Hippocampal formation (tissue), 2 donors: ENCODE measurements around the gene ZNF688.
"Not testable (repeated sequence)": the region's sequence is repeated elsewhere in the genome, so short reads cannot be mapped to it uniquely, and the experiment has no call there.

ENCODE experiments used
- DNase-seq, 2 donors: peaks; one replicate each; lab custom pipeline; 2025; lab: John Stamatoyannopoulos, UW

ZNF688 gene

DNA sequence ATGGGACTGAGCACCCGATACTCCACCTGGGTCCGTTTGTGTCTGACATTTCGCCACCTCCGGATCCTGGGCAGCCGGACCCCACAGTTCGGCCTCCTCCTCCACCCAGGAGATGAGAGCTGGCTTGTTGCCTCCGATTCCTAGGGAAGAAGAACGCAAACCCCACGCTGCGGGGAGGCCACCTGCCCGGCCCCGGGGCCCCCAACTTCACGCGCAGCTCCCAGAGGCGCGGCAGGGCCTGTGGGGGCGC, 13.9 kb downstream of the ZNF688 start:
- no peak for DNase-seq

DNA sequence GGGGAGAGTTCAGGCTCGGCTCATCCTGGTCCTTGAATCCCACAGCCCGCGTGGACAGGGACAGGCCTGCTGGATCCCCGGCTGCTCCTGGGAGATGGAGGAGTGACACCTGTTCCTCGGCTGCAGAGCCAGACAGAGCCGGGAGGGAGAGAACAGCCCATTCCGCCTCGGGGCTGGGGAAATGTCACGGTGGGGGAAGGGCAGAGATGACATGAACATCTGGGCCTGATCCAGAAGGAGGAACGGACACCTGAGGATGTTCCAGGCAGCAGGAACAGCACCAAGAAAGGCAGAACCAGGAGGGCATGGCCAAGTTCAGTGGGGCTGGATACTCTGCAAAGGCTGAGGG, 15.4 kb downstream of the ZNF688 start:
- DNase-seq: no peak

DNA sequence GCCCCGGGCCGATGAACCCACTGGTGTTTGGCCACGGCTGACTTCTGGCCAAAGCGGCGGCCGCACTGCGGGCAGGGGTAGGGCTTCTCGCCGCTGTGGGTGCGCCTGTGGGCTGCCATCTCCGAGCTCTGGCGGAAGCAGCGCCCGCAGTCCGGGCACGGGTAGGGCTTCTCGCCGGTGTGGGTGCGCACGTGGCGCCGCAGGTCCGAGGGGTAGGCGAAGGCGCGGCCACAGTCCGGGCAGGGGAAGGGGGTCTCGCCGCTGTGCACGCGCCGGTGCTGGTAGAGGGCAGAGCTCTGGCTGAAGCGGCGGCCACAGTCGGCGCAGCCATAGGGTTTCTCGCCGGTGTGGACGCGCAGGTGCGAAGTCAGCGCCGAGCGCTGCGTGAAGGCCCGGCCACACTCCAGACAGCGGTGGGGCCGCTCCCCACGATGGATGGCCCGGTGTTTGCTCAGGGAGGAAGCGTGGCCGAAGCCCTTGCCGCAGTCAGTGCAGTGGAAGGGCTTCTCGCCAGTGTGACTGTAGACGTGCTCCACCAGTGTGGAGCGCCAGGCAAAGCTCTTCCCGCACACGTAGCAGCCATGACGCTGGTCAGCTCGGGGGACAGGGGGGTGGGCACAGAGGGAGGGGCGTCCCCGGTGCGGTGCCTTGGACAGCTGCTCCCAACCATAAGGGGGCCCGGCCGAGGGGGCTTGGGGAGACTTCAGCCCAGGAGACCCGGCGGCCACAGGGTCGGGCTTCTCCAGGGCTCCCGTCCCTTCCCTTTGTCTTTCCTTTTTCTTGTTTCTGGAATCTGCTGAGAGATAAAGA, 16.0 kb downstream of the ZNF688 start:
- no peak for DNase-seq

DNA sequence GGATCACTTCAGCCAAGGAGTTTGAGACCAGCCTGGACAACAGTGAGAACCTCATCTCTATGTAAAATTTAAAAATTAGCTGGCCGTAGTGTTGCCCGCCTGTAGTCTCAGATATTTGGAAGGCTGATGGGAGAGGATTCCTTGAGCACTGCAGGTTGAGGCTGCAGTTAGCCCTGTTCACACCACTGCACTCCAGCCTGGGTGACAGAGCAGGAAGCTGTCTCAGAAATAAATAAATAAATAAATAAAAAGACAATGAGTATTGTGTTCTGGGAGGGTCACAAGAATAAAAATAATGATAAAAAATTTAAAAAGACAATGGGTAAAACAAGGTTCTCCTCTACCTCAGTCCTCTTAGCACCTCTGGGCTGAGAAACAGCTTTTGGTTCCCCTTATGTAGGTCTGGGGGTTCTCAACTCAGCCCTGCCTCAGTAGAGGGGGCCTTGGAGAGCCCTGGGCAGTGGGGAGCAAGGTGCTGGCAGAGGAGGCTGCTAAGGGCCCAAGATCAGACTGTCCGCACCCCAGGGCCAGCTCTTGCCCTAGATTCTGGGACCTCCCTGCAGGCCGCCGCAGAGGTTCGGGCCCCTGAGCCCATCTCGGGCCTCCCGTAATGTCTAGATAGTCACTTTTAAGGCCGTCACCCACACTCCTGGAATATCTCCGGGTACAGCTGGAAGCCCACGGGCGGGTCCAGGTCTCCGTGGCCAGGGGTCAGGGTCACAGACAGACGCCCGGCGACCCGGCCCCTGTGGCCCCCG, 16.8 kb downstream of the ZNF688 start:
- no peak for DNase-seq

DNA sequence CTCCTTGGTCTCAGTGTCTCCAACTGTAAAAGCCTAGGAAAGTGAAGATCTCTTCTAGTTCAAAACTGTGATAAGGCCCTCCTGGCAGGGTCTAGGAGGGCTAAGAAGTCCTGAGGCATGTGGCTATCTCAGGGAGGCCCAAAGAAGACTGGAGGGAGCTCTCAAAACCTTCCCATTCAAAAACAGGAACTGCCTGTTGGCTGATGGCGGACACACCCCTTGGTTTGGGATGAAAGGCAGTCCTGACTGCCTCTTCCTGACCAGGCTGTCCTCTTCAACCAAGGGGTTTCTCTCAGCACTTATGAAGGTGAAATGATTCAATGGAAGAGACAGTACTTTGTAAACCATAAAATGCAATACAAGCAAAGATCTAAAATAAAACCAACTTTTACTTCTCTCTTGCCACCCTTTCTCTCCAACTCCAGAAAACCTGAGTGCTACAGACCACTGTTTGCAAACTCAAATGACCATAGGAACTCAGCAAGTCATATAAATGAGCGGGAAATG, 18.1 kb downstream of the ZNF688 start:
- DNase-seq: no peak

DNA sequence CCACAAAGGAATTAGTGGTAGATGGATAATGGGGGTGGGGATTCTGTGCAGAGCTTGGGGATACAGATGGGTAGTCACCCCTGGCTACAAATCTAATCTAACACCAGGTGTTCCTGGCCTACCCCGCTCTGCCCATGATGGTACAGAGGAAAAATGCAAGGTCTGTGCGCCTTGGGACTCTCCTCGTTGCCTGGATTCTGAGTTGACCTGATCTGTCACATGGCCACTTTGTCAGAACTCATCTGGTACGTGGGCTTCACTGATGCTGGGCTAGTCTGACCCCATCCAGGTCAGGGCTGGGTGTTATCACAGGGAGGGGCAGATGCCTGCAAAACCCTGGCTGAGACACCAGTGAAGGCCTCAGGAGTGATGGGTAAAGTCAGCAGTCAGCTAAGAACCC, 18.6 kb downstream of the ZNF688 start:
- no peak for DNase-seq

DNA sequence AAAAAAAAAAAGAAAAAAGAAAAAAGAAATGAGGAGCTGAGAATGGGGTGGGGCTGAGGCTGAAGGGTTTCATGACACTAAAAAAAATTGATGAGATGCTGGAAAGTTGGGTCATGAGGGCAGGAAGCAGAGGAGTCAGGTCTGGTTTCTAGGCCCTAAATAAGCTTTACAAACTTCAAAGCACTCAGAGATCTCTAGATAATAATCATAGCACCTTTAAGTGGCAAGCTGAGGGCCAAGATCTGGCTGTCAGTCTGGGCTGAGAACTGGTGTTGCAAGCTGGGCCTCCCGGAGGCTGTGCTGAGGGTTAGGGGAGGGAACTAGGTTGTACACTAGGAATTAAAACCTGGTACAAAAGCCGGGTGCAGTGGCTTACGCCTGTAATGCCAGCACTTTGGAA, 19.7 kb downstream of the ZNF688 start:
- no peak for DNase-seq

DNA sequence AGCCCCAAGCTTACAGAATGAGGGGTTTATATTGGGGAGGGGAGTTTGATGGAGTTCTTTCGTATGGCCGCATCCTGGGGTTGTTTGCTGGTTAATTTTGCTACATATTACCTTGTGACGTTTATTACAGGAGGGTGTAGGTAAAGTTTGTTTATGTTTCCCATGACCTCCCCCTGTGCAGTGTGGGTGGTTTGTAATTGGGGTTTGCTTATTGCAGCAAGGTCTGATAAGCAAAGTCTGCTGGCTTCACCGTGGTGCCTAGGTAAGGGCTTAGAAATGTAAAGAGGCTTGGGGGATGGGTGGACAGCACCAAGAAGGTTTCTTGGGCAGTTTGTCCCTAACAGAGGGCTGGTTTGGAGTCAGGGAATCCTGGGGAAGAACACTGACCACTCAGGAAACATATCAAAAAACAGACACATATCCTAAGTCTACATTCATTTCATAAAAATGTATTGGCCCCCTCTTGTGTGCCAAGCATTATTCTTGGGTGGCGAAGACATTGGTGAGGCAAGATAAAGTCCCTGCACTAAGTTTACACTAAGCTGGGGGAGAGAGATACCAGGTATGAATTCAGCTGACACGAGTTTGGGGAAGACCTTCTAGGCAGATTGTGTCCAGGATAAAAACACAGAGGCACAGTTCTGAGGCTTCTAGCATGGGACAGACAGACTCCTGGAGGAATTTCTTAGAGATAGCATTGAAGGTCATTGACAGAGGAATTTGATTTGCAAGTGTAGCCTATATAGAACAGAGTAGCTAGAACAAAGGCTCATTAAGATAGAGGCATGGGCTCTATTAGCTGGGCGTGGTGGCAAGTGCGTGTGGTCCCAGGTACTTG, 22.9 kb downstream of the ZNF688 start:
- DNase-seq: no peak

DNA sequence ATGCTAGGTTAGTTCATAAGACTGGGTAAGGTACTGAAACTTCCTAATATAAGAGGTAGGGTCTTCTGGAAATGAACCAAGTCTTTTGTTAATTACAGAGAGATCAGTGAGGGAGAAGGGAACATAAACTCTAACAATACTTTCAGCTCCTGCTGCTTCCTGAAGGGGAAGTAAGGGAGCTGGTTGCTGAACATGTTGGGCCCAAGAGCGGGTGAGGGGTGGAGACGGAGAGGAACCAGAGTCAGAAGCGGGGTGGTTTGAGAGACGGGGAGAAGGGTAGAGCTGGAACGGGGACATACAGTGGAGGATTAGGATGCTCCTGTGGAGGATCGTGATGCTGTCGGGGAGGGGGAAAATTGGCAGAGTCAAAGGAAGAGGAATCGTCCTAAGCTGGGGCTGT, 25.4 kb downstream of the ZNF688 start:
- DNase-seq: no peak

DNA sequence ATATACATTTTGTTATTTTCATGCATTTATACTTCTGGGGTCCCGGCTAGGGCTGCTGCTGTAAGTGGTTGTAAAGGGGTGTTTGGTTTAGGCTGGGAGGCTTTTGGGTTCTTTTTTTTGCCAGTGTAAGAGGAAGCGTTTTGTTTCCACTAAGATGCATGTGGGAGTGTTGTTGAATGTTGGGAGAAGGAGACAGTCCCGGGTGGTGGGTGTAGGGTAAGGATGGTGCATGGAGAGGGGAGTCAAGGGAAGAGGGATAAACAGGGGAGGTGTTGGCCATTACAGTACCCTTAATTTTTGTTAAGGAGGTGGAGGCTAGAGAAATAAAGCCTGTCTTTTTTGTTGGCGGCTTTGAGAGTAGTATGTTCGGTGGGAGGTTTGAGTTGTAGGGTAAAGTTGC, 28.4 kb downstream of the ZNF688 start:
- DNase-seq: no peak

DNA sequence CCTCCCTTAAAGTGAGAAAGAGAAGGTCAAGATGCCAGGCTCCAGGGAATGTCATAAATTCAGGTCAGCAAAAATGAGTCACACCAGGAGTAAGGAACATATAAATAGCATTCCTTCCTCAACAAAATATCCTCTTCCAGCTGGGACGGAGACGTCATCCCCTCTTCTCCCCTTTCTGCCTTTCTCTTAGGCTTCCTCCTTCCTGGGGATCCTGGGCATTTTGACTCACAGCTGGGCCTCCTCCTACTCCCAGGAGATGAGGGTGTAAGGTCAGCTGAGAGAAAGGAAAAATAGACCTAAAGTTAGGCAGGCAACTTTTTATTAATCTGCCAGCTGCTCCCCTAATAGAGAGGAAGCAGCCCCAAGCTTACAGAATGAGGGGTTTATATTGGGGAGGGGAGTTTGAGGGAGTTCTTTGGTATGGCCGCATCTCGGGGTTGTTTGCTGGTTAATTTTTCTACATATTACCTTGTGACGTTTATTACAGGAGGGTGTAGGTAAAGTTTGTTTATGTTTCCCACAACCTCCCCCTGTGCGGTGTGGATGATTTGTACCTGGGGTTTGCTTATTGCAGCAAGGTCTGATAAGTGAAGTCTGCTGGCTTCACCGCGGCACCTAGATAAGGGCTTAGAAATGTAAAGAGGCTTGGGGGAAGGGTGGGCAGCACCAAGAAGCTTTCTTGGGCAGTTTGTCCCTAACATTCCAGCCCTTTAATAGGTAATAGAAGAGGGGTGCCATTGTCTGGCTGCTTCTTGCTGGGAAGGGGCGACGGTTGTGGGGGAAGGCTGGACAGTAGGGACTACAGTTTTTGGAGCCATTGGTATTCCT, 29.8 kb downstream of the ZNF688 start:
- no peak for DNase-seq

DNA sequence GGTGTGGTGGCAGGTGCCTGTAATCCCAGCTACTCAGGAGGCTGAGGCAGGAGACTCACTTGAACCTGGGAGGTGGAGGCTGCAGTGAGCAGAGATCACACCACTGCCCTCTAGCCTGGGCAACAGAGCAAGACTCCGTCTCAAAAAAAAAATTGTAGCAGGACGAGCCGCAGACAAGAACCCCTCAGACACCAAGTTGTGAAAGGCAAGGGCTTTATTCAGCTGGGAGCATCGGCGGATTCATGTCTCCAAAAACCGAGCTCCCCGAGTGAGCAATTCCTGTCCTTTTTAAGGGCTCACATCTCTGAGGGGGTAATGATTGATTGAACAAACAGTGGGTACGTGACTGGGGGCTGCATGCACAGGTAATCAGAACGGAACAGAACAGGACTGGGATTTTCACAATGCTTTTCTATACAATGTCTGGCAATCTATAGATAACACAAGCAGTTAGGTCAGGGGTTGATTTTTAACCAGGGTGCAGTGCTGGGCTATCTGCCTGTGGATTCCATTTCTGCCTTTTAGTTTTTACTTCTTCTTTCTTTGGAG, 30.5 kb downstream of the ZNF688 start:
- not testable (repeated sequence) for DNase-seq

DNA sequence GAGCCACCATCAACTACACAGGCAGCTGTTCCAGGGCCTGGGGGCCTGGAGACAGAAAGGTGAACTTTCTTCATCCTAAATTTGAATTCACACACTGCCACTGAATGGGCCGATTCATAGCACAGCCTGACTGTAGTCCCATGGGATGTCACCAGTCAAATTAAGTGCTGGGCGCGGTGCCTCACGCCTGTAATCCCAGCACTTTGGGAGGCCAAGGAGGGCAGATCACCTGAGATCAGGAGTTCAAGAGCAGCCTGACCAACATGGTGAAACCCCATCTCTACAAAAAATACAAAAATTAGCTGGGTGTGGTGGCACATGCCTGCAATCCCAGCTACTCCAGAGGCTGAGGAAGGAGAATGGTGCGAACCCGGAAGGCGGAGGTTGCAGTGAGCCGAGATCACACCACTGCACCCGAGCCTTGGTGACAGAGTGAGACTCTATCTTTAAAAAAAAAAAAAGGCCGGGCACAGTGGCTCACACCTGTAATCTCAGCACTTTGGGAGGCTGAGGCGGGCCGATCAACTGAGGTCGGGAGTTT, 31.5 kb downstream of the ZNF688 start:
- not testable (repeated sequence) for DNase-seq

DNA sequence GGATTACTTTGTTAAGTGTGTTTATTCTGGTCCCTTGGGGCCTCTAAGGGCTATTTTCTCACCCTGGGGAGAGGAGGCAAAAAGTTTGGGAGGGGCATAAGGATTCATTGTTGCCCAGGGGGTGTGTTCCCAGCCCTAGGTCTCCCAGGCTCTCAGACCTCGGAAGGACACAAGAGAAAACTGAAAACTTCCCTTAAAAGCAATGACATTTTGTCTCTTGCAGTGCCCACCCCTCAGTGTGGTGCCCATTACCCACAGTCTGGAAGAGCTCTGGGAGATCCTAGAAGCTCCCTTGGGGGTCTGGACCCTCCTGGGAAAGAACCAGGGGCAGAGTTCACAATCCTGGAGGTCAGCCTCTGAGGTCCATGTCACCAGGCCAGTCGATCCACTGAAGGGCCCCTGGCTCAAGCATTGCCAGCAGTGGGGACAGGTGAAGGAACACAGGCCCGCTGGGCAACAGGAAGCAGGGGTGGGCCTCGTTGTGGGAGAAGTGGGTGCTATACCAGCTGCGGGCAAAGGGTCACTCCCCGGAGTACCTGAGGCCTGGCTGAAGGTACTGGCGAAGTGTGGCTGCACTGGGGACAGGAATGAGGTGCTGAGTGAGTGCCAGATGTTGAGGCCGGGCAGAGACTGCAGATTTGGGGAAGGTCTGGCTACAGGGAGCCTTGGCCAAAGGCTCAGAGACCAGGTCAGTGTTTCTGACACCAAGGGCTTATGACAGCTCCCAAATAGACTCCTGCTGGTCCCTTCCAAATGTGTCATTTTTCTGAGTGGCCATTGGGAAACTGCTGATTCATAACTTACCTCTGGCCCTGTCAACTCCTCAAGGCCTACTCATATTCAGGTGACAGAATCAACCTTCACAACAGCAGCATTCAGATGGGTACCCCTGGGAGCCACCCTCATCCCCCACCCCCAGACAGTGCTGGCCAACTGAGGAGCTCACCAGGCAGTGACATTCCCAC, 32.2 kb downstream of the ZNF688 start:
- DNase-seq: no peak

DNA sequence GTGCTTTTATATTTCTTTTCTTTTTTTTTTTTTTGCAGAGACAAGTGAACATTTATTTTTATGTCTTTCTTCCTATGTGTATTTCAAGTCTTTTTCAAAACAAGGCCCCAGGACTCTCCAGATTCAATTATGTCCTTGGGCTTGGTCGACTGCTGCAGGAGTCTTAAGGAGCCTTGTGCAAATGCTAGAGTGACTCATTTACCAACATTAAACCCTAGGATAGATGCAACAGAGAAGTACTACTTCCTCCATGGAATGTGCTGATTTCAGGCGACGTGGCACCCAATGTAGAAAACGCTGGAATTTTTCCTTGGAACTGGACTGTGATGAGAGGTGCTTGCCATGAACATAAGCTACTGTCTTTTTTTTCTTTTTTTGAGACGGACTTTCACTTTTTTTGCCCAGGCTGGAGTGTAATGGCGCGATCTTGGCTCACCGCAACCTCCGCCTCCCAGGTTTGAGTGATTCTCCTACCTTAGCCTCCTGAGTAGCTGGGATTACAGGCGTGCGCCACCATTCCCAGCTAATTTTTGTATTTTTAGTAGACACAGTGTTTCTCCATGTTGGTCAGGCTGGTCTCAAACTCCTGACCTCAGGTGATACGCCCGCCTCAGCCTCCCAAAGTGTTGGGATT, 35.0 kb downstream of the ZNF688 start:
- DNase-seq: not testable (repeated sequence)

DNA sequence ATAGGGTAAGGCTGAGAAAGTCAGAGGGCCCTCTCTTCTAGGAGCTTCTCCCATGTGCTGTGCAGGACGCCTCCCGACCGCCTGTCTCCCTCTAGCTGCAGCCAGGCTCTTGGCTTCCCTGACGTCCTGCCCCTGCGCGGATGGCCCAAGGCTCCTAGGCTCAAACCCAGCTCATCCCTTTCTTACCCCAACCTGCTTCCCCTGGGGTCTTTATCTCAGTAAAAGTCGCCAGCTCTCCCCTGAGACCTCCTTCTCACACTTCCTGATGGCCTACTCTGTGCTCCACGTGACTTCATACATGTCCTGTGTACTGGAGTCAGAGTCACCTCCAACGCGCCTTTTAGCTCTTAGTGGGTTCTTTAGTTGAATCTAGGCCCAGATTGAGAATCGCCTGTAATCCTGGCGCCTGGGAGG, 35.7 kb downstream of the ZNF688 start:
- peak in 1 of 2 donors; percentile 41 for DNase-seq

DNA sequence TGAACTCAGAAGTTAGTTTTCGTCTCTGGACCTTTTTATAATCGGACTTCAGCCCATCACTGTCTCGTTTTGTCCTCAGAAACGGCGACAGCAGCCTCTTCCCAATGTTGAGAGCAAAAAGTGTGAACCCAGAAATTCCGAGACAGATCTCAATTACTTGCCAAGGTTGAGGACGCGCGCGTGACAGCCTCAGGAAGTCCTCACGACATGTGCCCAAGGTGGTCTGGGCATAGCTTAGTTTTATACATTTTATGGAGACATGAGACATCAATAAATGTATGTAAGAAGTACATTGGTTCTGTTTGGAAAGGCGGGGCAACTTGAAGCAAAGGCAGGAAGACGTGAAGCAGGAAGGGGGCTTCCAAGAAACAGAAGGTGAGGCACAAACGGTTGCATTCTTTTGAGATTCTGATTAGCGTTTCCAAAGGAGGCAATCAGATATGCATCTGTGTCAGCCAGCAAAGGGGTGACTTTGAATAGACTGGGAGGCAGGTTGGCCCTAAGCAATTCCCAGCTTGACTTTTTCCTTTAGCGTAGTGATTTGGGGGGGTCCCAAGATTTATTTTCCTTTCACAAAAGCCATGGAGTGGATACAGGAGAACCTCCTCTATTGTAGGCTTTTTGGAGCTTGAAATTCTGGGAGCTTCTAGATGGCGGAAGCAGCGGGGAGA, 36.3 kb downstream of the ZNF688 start:
- no peak for DNase-seq

DNA sequence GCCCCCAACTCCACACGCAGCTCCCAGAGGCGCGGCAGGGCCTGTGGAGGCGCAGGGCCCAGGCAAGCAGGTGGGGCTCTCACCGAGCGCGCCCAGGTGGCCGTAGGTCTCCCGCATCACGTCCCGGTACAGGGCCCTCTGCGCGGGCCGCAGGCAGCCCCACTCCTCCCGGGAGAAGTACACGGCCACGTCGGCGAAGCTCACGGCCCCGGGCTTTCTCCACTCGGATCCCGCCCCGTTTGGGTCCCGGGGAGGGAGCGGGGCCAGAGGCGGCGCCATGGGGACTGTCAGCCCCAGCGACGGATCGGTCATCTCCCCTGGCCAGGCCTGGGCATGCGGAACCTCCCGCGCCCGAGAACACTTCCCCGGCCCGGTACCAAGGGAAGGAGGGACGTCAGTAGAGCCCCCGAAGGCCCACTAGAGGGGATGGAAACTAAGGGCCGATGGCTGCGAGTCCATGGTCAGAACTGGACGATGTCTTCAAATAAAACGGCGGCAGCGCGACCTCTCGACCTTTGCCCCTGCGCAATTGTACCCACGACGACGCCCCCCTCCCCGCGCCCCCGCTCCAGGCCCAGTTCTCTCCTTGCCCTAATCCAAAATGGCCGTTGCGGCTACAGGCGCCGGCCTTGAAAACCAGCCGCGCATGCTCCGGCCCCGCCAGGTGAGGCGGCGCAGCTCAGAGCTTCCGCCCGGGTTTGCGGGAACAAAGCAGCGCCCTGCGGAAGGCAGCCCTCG, 37.0 kb downstream of the ZNF688 start, which contains the start of gene ZNF747:
Gene ZNF747 (minus strand): TSS at position 491 of the 738 bp plus-strand sequence. CDS start 179 bp downstream, at position 312.
- peak; percentile 88 to 95 for DNase-seq
